ENCODE measurements around the gene SEMA5A.

DNA sequence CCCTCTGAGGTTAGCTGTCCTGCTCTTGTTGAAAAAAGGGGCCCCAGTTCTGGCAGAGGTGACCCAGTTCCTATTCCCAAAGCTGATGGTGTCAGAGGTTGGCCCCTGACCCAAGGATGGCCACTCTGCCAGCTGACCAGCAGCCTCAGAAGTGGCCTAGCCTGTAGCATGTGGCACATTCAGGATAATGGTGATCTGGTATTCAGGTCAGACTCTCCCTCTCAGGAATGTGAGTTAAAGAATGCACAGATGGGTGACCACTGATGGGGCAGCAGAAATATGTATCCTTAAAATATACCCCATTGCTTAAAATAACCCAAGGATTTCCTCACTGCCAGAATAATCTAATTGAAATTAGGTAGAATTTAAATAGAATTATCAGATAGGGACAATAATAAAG lies 369.2 kb downstream of the SEMA5A start:
- TF ChIP-seq, protein P1, sequence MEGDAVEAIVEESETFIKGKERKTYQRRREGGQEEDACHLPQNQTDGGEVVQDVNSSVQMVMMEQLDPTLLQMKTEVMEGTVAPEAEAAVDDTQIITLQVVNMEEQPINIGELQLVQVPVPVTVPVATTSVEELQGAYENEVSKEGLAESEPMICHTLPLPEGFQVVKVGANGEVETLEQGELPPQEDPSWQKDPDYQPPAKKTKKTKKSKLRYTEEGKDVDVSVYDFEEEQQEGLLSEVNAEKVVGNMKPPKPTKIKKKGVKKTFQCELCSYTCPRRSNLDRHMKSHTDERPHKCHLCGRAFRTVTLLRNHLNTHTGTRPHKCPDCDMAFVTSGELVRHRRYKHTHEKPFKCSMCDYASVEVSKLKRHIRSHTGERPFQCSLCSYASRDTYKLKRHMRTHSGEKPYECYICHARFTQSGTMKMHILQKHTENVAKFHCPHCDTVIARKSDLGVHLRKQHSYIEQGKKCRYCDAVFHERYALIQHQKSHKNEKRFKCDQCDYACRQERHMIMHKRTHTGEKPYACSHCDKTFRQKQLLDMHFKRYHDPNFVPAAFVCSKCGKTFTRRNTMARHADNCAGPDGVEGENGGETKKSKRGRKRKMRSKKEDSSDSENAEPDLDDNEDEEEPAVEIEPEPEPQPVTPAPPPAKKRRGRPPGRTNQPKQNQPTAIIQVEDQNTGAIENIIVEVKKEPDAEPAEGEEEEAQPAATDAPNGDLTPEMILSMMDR (IDR thresholded peaks at IDR 0.05; ENCODE audit: poor library complexity, severe bottlenecking): no peak
- no peak for TF ChIP-seq POLR2AphosphoS5 (IDR thresholded peaks at IDR 0.05)
